K562 (cell line): ENCODE measurements around the gene NR2F6. TPM values are rescaled to one million over a fixed set of nuclear protein-coding genes. Genes with fewer than 3 reads are reported as not detected.
A peak's percentile ranks its signal among the peaks of the same experiment; 100 is the strongest.

Experiments used
- BCOR ChIP-seq: fragments of 450-650 bp; IDR thresholded peaks from 2 replicates; pipeline ENCODE4 v1.6.1; 2016
- CAMTA2 ChIP-seq: fragments of 250-450 bp; sonication (Bioruptor Pico); conservative IDR thresholded peaks from 2 replicates; pipeline ENCODE4 v1.5.1; 2022
- CREB3L1 ChIP-seq: fragments of 450-650 bp; IDR thresholded peaks from 2 replicates; pipeline ENCODE4 v1.6.1; 2014; ENCODE audit warnings: low read depth, mild to moderate bottlenecking, moderate library complexity, borderline replicate concordance
- CXXC5 ChIP-seq: fragments of 250-450 bp; sonication (Bioruptor Pico); IDR thresholded peaks from 2 replicates; pipeline ENCODE4 v1.8.0; 2022; ENCODE audit warnings: inconsistent platforms, mild to moderate bottlenecking, moderate library complexity
- E2F1 ChIP-seq: sonication (generic); formaldehyde crosslinking; IDR thresholded peaks from 2 replicates; pipeline ENCODE4 v1.8.1; 2023; ENCODE audit warnings: mild to moderate bottlenecking, missing genetic modification reagents, moderate library complexity
- EHMT2 ChIP-seq: fragments of 450-650 bp; IDR thresholded peaks from 2 replicates; pipeline ENCODE4 v1.6.1; 2018; ENCODE audit warnings: antibody characterized with exemption
- HIVEP1 ChIP-seq: fragments of 250-450 bp; sonication (Bioruptor Pico); IDR thresholded peaks from 2 replicates; pipeline ENCODE4 v1.4.0; 2020; ENCODE audit warnings: mild to moderate bottlenecking
- KAT2B ChIP-seq: IDR thresholded peaks from one replicate; pipeline ENCODE4 v1.6.1; 2012; ENCODE audit warnings: low read depth, mild to moderate bottlenecking, control low read depth, inconsistent platforms, low read length, moderate library complexity
- KDM1A ChIP-seq, 2 experiments: fragments of 450-650 bp; IDR thresholded peaks; 2 replicates each; pipeline ENCODE4 v1.6.1; 2016; ENCODE audit warnings: mild to moderate bottlenecking in 2 of 2
- L3MBTL2 ChIP-seq: fragments of 450-650 bp; IDR thresholded peaks from 2 replicates; pipeline ENCODE4 v1.6.1; 2016; ENCODE audit warnings: mild to moderate bottlenecking, moderate library complexity
- NONO ChIP-seq, 2 experiments: fragments of 200-400 bp in 1 of 2; fragments of 450-650 bp in 1 of 2; formaldehyde crosslinking in 1 of 2; IDR thresholded peaks; 2 replicates each; pipeline ENCODE4 v1.6.1; 2017; ENCODE audit warnings: low read depth in 2 of 2, mild to moderate bottlenecking in 2 of 2, moderate library complexity in 2 of 2, low read length in 1 of 2
- NRF1 ChIP-seq, 2 experiments: fragments of 450-650 bp; IDR thresholded peaks in 1 of 2; conservative IDR thresholded peaks in 1 of 2; 2 replicates each; pipeline ENCODE4 v1.6.1; 2014; ENCODE audit warnings: mild to moderate bottlenecking in 2 of 2
- POLR2A ChIP-seq: fragments of 450-650 bp; conservative IDR thresholded peaks from 2 replicates; pipeline ENCODE4 v1.6.1; 2016
- POLR3G ChIP-seq: IDR thresholded peaks from 2 replicates; pipeline ENCODE4 v1.6.1; 2011; ENCODE audit not compliant: insufficient read length, insufficient replicate concordance; ENCODE audit errors: extremely low read depth
- RBBP5 ChIP-seq: fragments of 200-600 bp; sonication (generic); IDR thresholded peaks from 2 replicates; pipeline ENCODE4 v1.6.1; 2012; ENCODE audit warnings: borderline replicate concordance, mild to moderate bottlenecking, low read length, control low read depth, inconsistent platforms; ENCODE audit not compliant: insufficient read depth, poor library complexity, severe bottlenecking
- RBM39 ChIP-seq: fragments of 200-400 bp; formaldehyde crosslinking; optimal IDR thresholded peaks from 2 replicates; pipeline ENCODE3; 2018; ENCODE audit warnings: low read depth, low read length
- RFX5 ChIP-seq: IDR thresholded peaks from 2 replicates; pipeline ENCODE4 v1.6.1; 2011; ENCODE audit warnings: low read depth, mild to moderate bottlenecking, improper control_type of control experiment, low read length
- SAP30 ChIP-seq: fragments of 200-600 bp; sonication (generic); IDR thresholded peaks from 2 replicates; pipeline ENCODE4 v1.6.1; 2012; ENCODE audit warnings: borderline replicate concordance, low read depth, mild to moderate bottlenecking, moderate library complexity, low read length, control low read depth, inconsistent platforms; ENCODE audit not compliant: insufficient read depth, poor library complexity, severe bottlenecking
- SMAD3 ChIP-seq: fragments of 450-650 bp; formaldehyde crosslinking; conservative IDR thresholded peaks from 2 replicates; pipeline ENCODE4 v1.4.0; 2020; ENCODE audit warnings: mild to moderate bottlenecking
- TARDBP ChIP-seq: fragments of 450-650 bp; IDR thresholded peaks from 2 replicates; pipeline ENCODE4 v1.6.1; 2016
- TBL1XR1 ChIP-seq, 2 experiments: IDR thresholded peaks; 2 replicates each; pipeline ENCODE4 v1.6.1; 2012; ENCODE audit warnings: improper control_type of control experiment in 2 of 2, low read length in 2 of 2, mild to moderate bottlenecking in 1 of 2
- THAP7 ChIP-seq: fragments of 250-450 bp; sonication (Bioruptor Pico); IDR thresholded peaks from 2 replicates; pipeline ENCODE4 v1.5.0; 2021
- ZFP36 ChIP-seq: fragments of 150-350 bp; IDR thresholded peaks from 2 replicates; pipeline ENCODE4 v1.6.1; 2018; ENCODE audit warnings: low read length, low read depth; ENCODE audit not compliant: partially characterized antibody
- ZNF316 ChIP-seq: fragments of 450-650 bp; IDR thresholded peaks from 2 replicates; pipeline ENCODE4 v1.6.1; 2016
- ZNF384 ChIP-seq: IDR thresholded peaks from 2 replicates; pipeline ENCODE4 v1.6.1; 2012; ENCODE audit warnings: low read depth, low read length, improper control_type of control experiment
- ZNF766 ChIP-seq: fragments of 200-800 bp; sonication (Bioruptor generic); conservative IDR thresholded peaks from 2 replicates; pipeline ENCODE4 v1.6.1; 2016; ENCODE audit warnings: missing genetic modification characterization, missing compliant biosample characterization
- polyA plus RNA-seq, 8 experiments: library from polyadenylated mRNA; depleted of rRNA in 4 of 8; stranded (reverse) in 5 of 8; unstranded in 3 of 8; fragments of >200 nt; fragmentation: Nextera tagmentation in 2 of 8; fragmentation: Illumina TruSeq in 1 of 8; extraction: Ambion mirVana in 2 of 8; extraction: Trizol in 1 of 8; gene quantifications; 2 replicates each; pipeline versions ENCODE4 v1.2.1 to v1.2.3, GENCODE V29; 2011 to 2014; ENCODE audit warnings: inconsistent platforms in 1 of 8, missing spikeins in 1 of 8
- total RNA-seq, 7 experiments: library from RNA; depleted of rRNA in 6 of 7; stranded (reverse); fragments of >200 nt in 6 of 7; fragmentation: Illumina TruSeq in 2 of 7; extraction: Trizol in 2 of 7; gene quantifications; 2 replicates each; pipeline versions ENCODE4 v1.2.1 to v1.2.3, GENCODE V29; 2011 to 2021; ENCODE audit warnings: low replicate concordance in 1 of 7
- TF ChIP-seq, protein P1 (sequence below): fragments of 250-450 bp; sonication (Bioruptor Pico); IDR thresholded peaks from 2 replicates; pipeline ENCODE4 v1.8.0; 2022; ENCODE audit warnings: moderate library complexity, mild to moderate bottlenecking, inconsistent platforms

Gene NR2F6
- total and polyA plus RNA-seq, 9 of the 15 experiments (the other 6 are each of a cell fraction or from before 2014, with no cell fraction given), result 0.76 to 97.5 (median 18.8) TPM

- peak; percentile 89 for TF ChIP-seq L3MBTL2
- TF ChIP-seq THAP7 (CRISPR knock-in tag), result no peak
- TF ChIP-seq TBL1XR1 (IDR thresholded peaks at IDR 0.05; ENCODE audit: low read length in 2 of 2), result peak in 1 of 2 experiments; percentile 38; a peak in 1 of 4 replicates
- TF ChIP-seq RBBP5, result peak; percentile 24
- no peak for TF ChIP-seq ZNF766 (CRISPR knock-in tag)
- TF ChIP-seq SAP30, result no peak
- TF ChIP-seq HIVEP1 (CRISPR knock-in tag), result 0 out of 2 replicates have a peak, but pooled peaks have one; percentile 23
- TF ChIP-seq KAT2B, result no peak
- 0 out of 2 replicates have a peak, but pooled peaks have one; percentile 36 for TF ChIP-seq EHMT2
- TF ChIP-seq RBM39, result no peak
- TF ChIP-seq BCOR, result 0 out of 2 replicates have a peak, but pooled peaks have one; percentile 20
- peak in 1 of 2 experiments; percentile 62; a peak in 2 of 4 replicates for TF ChIP-seq KDM1A (IDR thresholded peaks at IDR 0.05)
- TF ChIP-seq ZNF316, result no peak
- 0 out of 2 replicates have a peak, but pooled peaks have one; percentile 30 for TF ChIP-seq RFX5
- peak; percentile 26 for TF ChIP-seq ZFP36
- TF ChIP-seq NRF1 (conservative IDR thresholded peaks at IDR 0.05 in 1 of 2, IDR thresholded peaks at IDR 0.05 in 1 of 2), result peak; percentile 32 to 62; a peak in 3 of 4 replicates
- TF ChIP-seq CAMTA2 (CRISPR knock-in tag), result no peak
- no peak for TF ChIP-seq POLR3G
- TF ChIP-seq CREB3L1, result peak; percentile 45; the same call in 1 of the 2 replicates
- TF ChIP-seq POLR2A, result 0 out of 2 replicates have a peak, but pooled peaks have one; percentile 37
- 0 out of 2 replicates have a peak, but pooled peaks have one; percentile 9 for TF ChIP-seq SMAD3 (CRISPR knock-in tag)
- peak; percentile 82; the same call in 1 of the 2 replicates for TF ChIP-seq TARDBP
- peak; percentile 67 for TF ChIP-seq ZNF384
- 0 out of 4 replicates have a peak, but pooled peaks of 1 of the 2 experiments have one; percentile 33 for TF ChIP-seq NONO (IDR thresholded peaks at IDR 0.05; ENCODE audit: low read depth in 2 of 2, low read length in 1 of 2)
- no peak for TF ChIP-seq E2F1
- TF ChIP-seq, protein P1, sequence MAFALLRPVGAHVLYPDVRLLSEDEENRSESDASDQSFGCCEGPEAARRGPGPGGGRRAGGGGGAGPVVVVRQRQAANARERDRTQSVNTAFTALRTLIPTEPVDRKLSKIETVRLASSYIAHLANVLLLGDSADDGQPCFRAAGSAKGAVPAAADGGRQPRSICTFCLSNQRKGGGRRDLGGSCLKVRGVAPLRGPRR, result peak; percentile 11; the same call in 1 of the 2 replicates
- TF ChIP-seq CXXC5 (CRISPR knock-in tag), result peak; percentile 68
Observed at GRCh38 chr19:17260842-17261325, 15.2 kb upstream of the NR2F6 start (continued).
